GM21619 (cell line): ENCODE measurements around the gene CYP4F2.
A peak's percentile ranks its signal among the peaks of the same experiment; 100 is the strongest.
"Not testable (repeated sequence)": the region's sequence is repeated elsewhere in the genome, so short reads cannot be mapped to it uniquely, and the experiment has no call there.

Experiments
- ATAC-seq: cut with Tn5 transposase; IDR thresholded peaks from one replicate; pipeline ENCODE4 v1.9.1; 2021; ENCODE audit not compliant: unreplicated experiment

The CYP4F2 gene

GRCh38 chr19:15850385-15850784 is 47.5 kb downstream of the CYP4F2 start:
- no peak for ATAC-seq

DNA sequence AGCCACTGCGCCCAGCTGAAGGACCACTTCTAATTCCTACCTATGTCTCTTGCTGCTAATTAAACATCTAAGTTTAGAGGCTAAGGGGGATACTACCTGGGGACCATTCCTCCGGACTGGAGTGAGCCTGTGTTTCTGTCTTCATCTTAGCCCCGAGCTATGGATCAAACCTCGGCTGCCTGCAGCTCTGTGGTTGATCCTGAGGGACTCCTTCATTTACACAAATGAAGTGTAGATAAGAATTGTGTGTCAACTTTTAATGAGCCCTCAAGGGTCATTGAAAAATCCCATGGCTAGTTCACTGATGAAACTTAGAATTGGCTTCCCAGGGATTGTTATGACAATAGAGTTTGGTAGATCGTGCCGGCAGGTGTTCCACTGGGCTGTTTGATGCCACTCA is 51.0 kb downstream of the CYP4F2 start:
- ATAC-seq: no peak

- ATAC-seq: not testable (repeated sequence)
Observed at GRCh38 chr19:15843894-15844222, 54.0 kb downstream of the CYP4F2 start.

GRCh38 chr19:15843203-15843893 is 54.5 kb downstream of the CYP4F2 start:
- ATAC-seq: no peak

DNA sequence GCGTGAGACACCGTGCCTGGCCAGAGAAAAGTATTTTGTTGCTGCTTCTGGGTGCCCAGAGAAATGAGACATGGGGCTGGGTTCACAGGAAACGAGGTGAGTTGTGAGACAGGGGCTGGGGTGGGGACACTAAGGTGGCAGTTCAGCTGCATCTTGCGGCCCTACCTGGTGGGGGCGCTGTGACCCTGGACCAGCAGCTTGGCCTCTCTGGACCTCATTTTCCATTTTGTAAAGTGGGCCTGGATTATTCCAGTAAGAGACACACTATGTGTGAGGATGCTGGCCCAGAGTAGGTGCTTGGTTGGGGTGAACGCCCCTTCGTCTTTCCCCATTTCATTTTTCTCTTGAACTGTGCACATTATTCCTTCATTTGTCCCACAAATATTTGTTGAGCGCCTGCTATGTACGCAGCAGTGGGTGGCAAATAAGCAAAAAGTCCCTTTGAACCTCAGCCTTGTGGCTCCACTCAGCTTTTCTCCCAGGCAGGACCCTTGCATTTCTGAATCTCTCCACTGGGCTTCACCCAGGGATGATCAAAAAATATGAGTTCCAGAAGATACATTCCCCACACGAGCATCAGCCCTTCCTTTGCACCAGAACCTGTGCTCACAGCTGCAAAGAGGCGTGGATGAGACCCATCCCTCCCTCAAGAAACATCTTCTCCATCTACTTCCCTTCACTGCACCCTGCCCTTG is 55.9 kb downstream of the CYP4F2 start:
- no peak for ATAC-seq

GRCh38 chr19:15840833-15841232 is 57.0 kb downstream of the CYP4F2 start:
- ATAC-seq: no peak

- not testable (repeated sequence) for ATAC-seq
Observed at GRCh38 chr19:15839888-15840287, 58.0 kb downstream of the CYP4F2 start.

DNA sequence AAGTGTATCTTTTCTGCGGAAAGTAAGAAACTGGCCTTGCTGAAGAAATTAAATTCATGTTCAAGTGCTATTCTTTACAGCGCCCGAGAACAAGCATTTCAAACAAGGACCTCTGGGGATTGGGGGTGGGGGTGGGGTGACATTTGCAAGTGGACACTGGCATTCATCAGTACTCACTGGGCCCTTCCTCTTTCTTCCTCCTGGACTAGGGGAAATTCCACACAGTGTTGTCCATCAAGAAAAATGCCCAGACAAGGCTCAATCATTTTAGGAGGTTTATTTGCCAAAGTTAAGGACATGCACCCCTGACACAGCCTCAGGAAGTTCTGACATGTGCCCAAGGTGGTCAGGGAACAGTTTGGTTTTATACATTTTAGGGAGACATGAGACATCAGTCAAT is 59.5 kb downstream of the CYP4F2 start:
- no peak for ATAC-seq

GRCh38 chr19:15837221-15837731 is 60.6 kb downstream of the CYP4F2 start:
- no peak for ATAC-seq

DNA sequence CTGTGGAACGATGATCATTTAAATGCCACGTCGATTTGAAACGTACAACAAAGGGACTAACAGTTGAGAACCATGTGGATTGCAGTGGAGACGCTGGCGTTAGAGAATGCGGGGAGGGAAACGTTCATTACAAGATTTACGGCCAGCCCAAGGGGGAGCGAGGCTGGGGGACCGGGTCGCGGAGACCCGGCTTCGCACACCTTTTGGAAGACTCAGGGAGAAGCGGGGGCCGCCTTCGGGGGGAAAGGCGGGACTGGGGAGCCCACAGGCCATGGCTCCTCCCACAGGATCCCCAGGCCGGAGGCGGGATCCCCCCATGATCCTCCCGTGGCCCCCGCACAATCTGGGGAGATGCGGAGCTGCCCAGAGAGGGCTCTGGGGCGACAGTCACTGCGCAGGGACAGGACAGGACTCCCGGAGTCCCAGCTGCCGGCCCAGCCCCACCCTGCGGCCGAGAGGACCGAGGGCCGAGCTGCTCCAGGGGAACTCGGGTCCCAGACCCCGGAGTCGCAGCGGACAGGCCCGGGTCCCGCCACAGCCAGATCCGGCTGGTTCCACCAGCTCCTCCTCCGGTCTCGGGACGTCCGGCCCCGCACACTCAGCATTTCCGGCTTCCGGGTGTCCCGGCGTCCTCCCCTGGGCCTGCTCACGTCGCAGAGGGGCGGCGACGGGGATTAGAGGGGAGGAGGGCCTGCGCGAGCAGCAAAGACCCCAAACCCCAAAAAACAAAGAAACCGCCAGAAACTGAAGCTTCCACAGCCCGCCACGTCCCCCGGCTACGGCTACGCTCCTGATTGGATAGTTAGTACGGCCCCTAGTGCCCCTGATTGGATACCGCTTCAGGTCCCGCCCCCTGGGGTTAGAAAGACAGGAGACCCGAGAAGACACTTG is 61.3 kb downstream of the CYP4F2 start:
- peak; percentile 91 for ATAC-seq

GRCh38 chr19:15835565-15836329 is 62.1 kb downstream of the CYP4F2 start:
- not testable (repeated sequence) for ATAC-seq

- not testable (repeated sequence) for ATAC-seq
Observed at GRCh38 chr19:15834232-15834631, 63.6 kb downstream of the CYP4F2 start.

- no peak for ATAC-seq
Observed at GRCh38 chr19:15831626-15832025, 66.2 kb downstream of the CYP4F2 start.

- no peak for ATAC-seq
Observed at GRCh38 chr19:15829786-15830185, 68.1 kb downstream of the CYP4F2 start.

- ATAC-seq: no peak
Observed at GRCh38 chr19:15829306-15829698, 68.6 kb downstream of the CYP4F2 start.

DNA sequence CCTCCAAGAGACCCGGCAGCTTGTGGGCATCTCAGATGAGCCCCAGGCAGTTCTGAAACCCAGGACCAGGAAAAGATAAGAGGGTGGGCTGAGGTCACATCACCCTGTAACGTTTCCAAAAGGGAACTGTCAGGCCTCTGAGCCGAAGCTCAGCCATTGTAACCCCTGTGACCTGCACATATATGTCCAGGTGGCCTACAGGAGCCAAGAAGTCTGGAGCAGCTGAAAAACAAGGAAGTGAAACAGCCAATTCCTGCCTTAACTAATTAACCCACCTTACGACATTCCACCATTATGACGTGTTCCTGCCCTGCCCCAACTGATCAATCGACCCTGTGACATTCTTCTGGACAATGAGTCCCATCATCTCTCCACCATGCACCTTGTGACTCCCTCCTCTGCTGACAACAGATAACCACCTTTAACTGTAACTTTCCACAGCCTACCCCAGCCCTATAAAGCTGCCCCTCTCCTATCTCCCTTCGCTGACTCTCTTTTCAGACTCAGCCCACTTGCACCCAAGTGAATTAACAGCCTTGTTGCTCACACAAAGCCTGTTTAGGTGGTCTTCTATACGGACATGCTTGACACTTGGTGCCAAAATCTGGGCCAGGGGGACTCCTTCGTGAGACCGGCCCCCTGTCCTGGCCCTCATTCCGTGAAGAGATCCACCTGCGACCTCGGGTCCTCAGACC is 69.1 kb downstream of the CYP4F2 start:
- not testable (repeated sequence) for ATAC-seq

DNA sequence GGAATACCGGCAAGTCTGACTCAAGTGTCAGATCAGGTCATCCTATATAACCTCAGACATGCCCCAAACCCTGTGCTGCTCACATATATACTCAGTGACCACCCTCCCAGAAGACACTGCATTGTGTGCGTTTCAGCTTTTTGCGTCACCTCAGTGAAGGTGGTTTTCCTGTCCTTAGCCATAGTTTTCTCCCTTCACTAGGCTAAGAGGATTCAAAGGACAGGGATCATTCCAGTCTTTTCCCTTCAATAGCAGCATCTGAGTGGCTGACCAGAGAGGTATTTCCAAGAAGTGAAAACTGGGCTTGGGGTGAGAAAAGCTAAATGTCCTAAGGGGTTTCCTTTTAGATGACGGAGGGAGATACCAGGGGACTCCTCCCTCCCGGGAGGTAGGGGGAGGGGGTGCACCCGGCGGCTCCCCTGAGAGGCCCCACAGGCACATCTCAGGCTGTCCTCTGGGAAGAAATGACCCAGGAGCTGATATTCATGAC is 69.7 kb downstream of the CYP4F2 start:
- no peak for ATAC-seq
